ENCODE data around the gene FHOD3.

Gene FHOD3

GRCh38 chr18:36279001-36279400, 18.5 kb upstream of the FHOD3 start:
- TF ChIP-seq, protein P1, sequence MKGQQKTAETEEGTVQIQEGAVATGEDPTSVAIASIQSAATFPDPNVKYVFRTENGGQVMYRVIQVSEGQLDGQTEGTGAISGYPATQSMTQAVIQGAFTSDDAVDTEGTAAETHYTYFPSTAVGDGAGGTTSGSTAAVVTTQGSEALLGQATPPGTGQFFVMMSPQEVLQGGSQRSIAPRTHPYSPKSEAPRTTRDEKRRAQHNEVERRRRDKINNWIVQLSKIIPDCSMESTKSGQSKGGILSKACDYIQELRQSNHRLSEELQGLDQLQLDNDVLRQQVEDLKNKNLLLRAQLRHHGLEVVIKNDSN (IDR thresholded peaks at IDR 0.05), result no peak
- no peak for TF ChIP-seq TEAD4 (IDR thresholded peaks at IDR 0.05)
- TF ChIP-seq ZBTB7A (IDR thresholded peaks at IDR 0.05; ENCODE audit: low read depth), result no peak
- no peak for TF ChIP-seq MAX (IDR thresholded peaks at IDR 0.05)

DNA sequence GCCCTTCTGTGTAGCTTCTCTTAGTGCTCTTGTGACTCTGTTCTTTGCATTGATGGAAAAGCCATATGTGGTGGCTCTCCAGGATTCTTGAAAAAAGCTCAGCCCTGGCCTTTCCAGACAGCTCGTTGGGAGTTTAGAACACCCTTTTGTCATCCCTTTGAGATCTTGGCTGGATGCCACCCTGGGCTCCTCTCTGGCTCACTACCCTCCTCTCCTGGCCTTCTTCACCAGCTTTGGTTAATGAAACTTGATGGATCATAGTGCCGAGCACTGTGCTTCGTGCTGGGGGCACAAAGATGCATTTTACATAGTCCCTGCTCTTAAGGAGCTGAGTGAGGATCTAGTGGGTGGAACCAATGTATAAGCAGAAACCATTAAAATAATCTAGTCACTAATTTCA, 15.6 kb upstream of the FHOD3 start:
- TF ChIP-seq, protein P1 (IDR thresholded peaks at IDR 0.05), result no peak
- no peak for TF ChIP-seq EGR1 (IDR thresholded peaks at IDR 0.05)
- TF ChIP-seq CEBPB (IDR thresholded peaks at IDR 0.05), result no peak
- TF ChIP-seq YY1 (IDR thresholded peaks at IDR 0.05; ENCODE audit: low read depth), result no peak
- TF ChIP-seq ZBTB7A (IDR thresholded peaks at IDR 0.05; ENCODE audit: low read depth), result no peak
- TF ChIP-seq REST (IDR thresholded peaks at IDR 0.05; ENCODE audit: low read depth), result no peak
- no peak for TF ChIP-seq TEAD4 (IDR thresholded peaks at IDR 0.05)

DNA sequence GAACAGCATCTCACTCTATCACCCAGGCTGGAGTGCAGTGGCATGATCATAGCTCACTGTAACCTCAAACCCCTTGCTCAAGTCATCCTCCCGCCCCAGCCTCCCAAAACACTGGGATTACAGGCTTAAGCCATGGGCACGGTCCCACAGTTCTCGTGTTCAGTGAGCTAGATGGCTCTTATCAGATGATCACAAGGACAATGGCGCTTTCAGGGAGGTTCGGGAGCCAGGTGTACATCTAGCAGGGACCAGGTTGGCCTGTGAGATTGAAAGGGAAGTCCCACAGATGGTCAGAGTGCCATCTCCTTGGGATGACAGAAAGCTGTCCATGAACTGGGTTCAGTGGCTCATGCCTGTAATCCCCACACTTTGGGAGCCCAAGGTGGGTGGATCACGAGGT, 14.1 kb upstream of the FHOD3 start:
- no peak for TF ChIP-seq TAF1 (IDR thresholded peaks at IDR 0.05; ENCODE audit: low read depth)
- TF ChIP-seq MAX (IDR thresholded peaks at IDR 0.05), result no peak
- TF ChIP-seq, protein P1 (IDR thresholded peaks at IDR 0.05), result no peak
- TF ChIP-seq FOXM1 (IDR thresholded peaks at IDR 0.05; ENCODE audit: borderline replicate concordance, low read depth), result no peak
- TF ChIP-seq RAD21 (IDR thresholded peaks at IDR 0.05; ENCODE audit: low read depth), result no peak
- no peak for TF ChIP-seq TCF12 (IDR thresholded peaks at IDR 0.05; ENCODE audit: low read depth)
- TF ChIP-seq YY1 (IDR thresholded peaks at IDR 0.05; ENCODE audit: low read depth), result no peak
- no peak for TF ChIP-seq EP300 (IDR thresholded peaks at IDR 0.05; ENCODE audit: borderline replicate concordance)
- TF ChIP-seq CREB1 (IDR thresholded peaks at IDR 0.05; ENCODE audit: low read depth), result no peak

DNA sequence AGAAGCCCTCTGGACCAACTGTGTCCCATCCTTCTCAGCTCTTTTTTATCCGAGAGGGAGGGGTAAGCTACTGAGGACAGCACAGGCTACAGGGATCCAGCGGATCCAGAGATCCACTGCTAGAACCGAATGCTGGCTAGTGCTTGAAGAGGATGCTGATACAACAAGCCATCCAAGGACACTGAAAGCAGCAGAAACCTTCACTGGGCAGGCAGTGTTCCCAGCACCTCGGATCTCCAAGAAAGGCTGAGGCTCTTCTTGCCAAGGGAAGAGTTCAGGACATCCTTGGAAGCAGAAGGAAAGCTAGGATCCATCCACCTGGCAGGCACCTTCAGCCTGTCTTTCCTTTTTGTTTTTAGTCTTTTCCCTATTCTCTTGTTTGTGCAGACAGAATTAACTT, 13.2 kb upstream of the FHOD3 start:
- TF ChIP-seq CREB1 (IDR thresholded peaks at IDR 0.05; ENCODE audit: low read depth) (no peak), FOXM1 (IDR thresholded peaks at IDR 0.05; ENCODE audit: borderline replicate concordance, low read depth) (no peak), YY1 (IDR thresholded peaks at IDR 0.05; ENCODE audit: low read depth) (no peak), TEAD4 (IDR thresholded peaks at IDR 0.05) (no peak), RAD21 (IDR thresholded peaks at IDR 0.05; ENCODE audit: low read depth) (no peak), EGR1 (IDR thresholded peaks at IDR 0.05) (no peak), CEBPB (IDR thresholded peaks at IDR 0.05) (no peak), MAX (IDR thresholded peaks at IDR 0.05) (no peak), NFIC (IDR thresholded peaks at IDR 0.05) (no peak), REST (IDR thresholded peaks at IDR 0.05; ENCODE audit: low read depth) (no peak)

- TF ChIP-seq NFIC (IDR thresholded peaks at IDR 0.05) (no peak), EP300 (IDR thresholded peaks at IDR 0.05; ENCODE audit: borderline replicate concordance) (no peak), ZBTB7A (IDR thresholded peaks at IDR 0.05; ENCODE audit: low read depth) (no peak), EGR1 (IDR thresholded peaks at IDR 0.05) (no peak), CEBPB (IDR thresholded peaks at IDR 0.05) (no peak), YY1 (IDR thresholded peaks at IDR 0.05; ENCODE audit: low read depth) (no peak), RAD21 (IDR thresholded peaks at IDR 0.05; ENCODE audit: low read depth) (peak; percentile 95)
These were observed 12.7 kb upstream of the FHOD3 start for GRCh38 chr18:36284671-36285295.

DNA sequence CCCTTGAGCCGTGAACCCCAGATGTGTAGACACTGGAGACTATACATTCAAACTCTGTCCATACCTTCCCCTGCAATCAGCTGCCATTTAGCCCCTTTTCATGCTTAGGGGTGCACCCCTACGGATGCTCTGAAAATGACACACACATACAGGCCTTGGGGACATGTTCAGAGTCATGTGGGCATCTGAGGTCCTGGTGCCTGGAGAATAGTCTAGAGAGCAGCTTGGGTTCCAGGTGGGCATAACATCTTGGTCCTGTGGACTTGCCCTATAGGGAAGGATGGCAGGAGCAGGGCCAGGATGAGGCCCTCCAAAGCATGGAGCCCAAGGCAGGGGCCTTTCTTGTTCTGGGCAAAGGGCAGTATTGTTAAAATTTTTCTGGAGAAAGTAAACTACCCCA, 9.9 kb upstream of the FHOD3 start:
- no peak for TF ChIP-seq TCF12 (IDR thresholded peaks at IDR 0.05; ENCODE audit: low read depth)
- TF ChIP-seq TAF1 (IDR thresholded peaks at IDR 0.05; ENCODE audit: low read depth), result no peak
- no peak for TF ChIP-seq FOXM1 (IDR thresholded peaks at IDR 0.05; ENCODE audit: borderline replicate concordance, low read depth)
- no peak for TF ChIP-seq REST (IDR thresholded peaks at IDR 0.05; ENCODE audit: low read depth)
- no peak for TF ChIP-seq NFIC (IDR thresholded peaks at IDR 0.05)
- no peak for TF ChIP-seq MAX (IDR thresholded peaks at IDR 0.05)
- TF ChIP-seq TEAD4 (IDR thresholded peaks at IDR 0.05), result no peak
- TF ChIP-seq RAD21 (IDR thresholded peaks at IDR 0.05; ENCODE audit: low read depth), result no peak
- no peak for TF ChIP-seq CEBPB (IDR thresholded peaks at IDR 0.05)
- no peak for TF ChIP-seq CREB1 (IDR thresholded peaks at IDR 0.05; ENCODE audit: low read depth)
- TF ChIP-seq YY1 (IDR thresholded peaks at IDR 0.05; ENCODE audit: low read depth), result no peak
- TF ChIP-seq ZBTB7A (IDR thresholded peaks at IDR 0.05; ENCODE audit: low read depth), result no peak
- TF ChIP-seq EGR1 (IDR thresholded peaks at IDR 0.05), result no peak

Measured in Ishikawa (cell line).